HCT116 (cell line): ENCODE data around the gene TCEANC. TPM values are rescaled to one million over a fixed set of nuclear protein-coding genes. Genes with fewer than 3 reads are reported as not detected.

Experiments
- ATAC-seq: fragments of 200-7000 bp; cut with Tn5 transposase; 2 replicates; pipeline ENCODE4 v1.9.1; 2020; ENCODE audit warnings: mild to moderate bottlenecking, moderate library complexity
- BruUV-seq: library from RNA; stranded (reverse); fragments of 400-500 nt; replicated peaks from 2 replicates; lab custom pipeline; 2021; lab: Mats Ljungman, UMichigan
- CTCF ChIA-PET: fragments of 300-600 bp; sonication (Branson Sonifier 250); formaldehyde crosslinking; loops from one replicate; lab custom pipeline; 2021; ENCODE audit warnings: antibody characterized with exemption; lab: Charles Lee
- POLR2A ChIA-PET: fragments of 300-600, 350-600 bp; sonication (Branson Sonifier 250); formaldehyde crosslinking; loops from one replicate; lab custom pipeline; 2021; ENCODE audit warnings: antibody characterized with exemption; lab: Charles Lee
- RAD21 ChIA-PET, 2 experiments: fragments of 300-600 bp; sonication (Branson Sonifier 250); formaldehyde crosslinking; loops; one replicate each; lab custom pipeline; 2023; ENCODE audit warnings: low total read pairs in 2 of 2; ENCODE audit not compliant: uncharacterized antibody in 2 of 2, unreplicated experiment in 2 of 2, low non-redundant PET in 1 of 2; lab: Charles Lee
- DNase-seq: peaks from one replicate; pipeline ENCODE4 v3.0.0-alpha.2; 2010; ENCODE audit warnings: low read depth, low spot score
- H2AFZ ChIP-seq: fragments of 200-600 bp; shearing (Covaris generic), sonication (generic); 2 replicates; pipeline ENCODE4 v1.6.1; 2017; ENCODE audit warnings: low read depth, mixed run types, mixed read lengths, antibody characterized with exemption, low read length; ENCODE audit not compliant: poor library complexity, severe bottlenecking
- H3K27ac ChIP-seq: 2 replicates; pipeline ENCODE4 v1.5.1; 2012; ENCODE audit warnings: low read depth, low read length
- H3K27me3 ChIP-seq: fragments of 200-600 bp; sonication (generic); 2 replicates; pipeline ENCODE4 v1.6.1; 2016; ENCODE audit warnings: mixed run types, low read length, mixed read lengths; ENCODE audit not compliant: insufficient read depth
- H3K36me3 ChIP-seq, 2 experiments: fragments of 200-500 bp in 1 of 2; fragments of 200-600 bp in 1 of 2; sonication (Bioruptor generic) in 1 of 2; sonication (generic) in 1 of 2; 2 replicates each; pipeline versions ENCODE4 v1.5.1 to v1.6.1; 2014 to 2016; ENCODE audit warnings: low read length in 2 of 2, inconsistent platforms in 1 of 2, mixed read lengths in 1 of 2, mixed run types in 1 of 2; ENCODE audit not compliant: insufficient read depth in 2 of 2, control insufficient read depth in 1 of 2
- H3K4me1 ChIP-seq, 2 experiments: fragments of 200-600 bp in 1 of 2; sonication (generic) in 1 of 2; 2 replicates each; pipeline versions ENCODE4 v1.5.1 to v1.6.1; 2012 to 2017; ENCODE audit warnings: low read length in 2 of 2, inconsistent platforms in 1 of 2, mild to moderate bottlenecking in 1 of 2, mixed read lengths in 1 of 2, mixed run types in 1 of 2, moderate library complexity in 1 of 2; ENCODE audit not compliant: insufficient read depth in 2 of 2, control insufficient read depth in 1 of 2
- H3K4me2 ChIP-seq: fragments of 200-600 bp; sonication (generic); 2 replicates; pipeline ENCODE4 v1.6.1; 2017; ENCODE audit warnings: mixed run types, low read length, mixed read lengths
- H3K4me3 ChIP-seq, 2 experiments: fragments of 200-600 bp in 1 of 2; sonication (generic) in 1 of 2; replicated peaks in 1 of 2; 2 replicates each; pipeline ENCODE4 v1.5.1; 2011 to 2016; ENCODE audit warnings: low read length in 2 of 2, control low read depth in 1 of 2, low read depth in 1 of 2, mild to moderate bottlenecking in 1 of 2, mixed read lengths in 1 of 2, mixed run types in 1 of 2
- H3K79me2 ChIP-seq: fragments of 200-600 bp; sonication (generic); 2 replicates; pipeline ENCODE4 v1.6.1; 2017; ENCODE audit warnings: mild to moderate bottlenecking, mixed run types, low read length, moderate library complexity, mixed read lengths; ENCODE audit not compliant: insufficient read depth
- H3K9ac ChIP-seq: fragments of 200-600 bp; sonication (generic); 2 replicates; pipeline ENCODE4 v1.6.1; 2016; ENCODE audit warnings: low read length, mixed read lengths
- H3K9me2 ChIP-seq: fragments of 200-600 bp; sonication (generic), shearing (Covaris generic); 2 replicates; pipeline ENCODE4 v1.6.1; 2017; ENCODE audit warnings: mixed run types, mild to moderate bottlenecking, moderate library complexity; ENCODE audit not compliant: insufficient read depth
- H3K9me3 ChIP-seq, 2 experiments: fragments of 200-500 bp in 1 of 2; fragments of 200-600 bp in 1 of 2; sonication (Bioruptor generic) in 1 of 2; sonication (generic) in 1 of 2; 2 replicates each; pipeline ENCODE4 v1.6.1; 2014 to 2017; ENCODE audit warnings: low read length in 2 of 2, mixed read lengths in 2 of 2, inconsistent platforms in 1 of 2, low read depth in 1 of 2, mild to moderate bottlenecking in 1 of 2, mixed run types in 1 of 2, moderate library complexity in 1 of 2; ENCODE audit not compliant: control insufficient read depth in 1 of 2, insufficient read depth in 1 of 2
- H4K20me1 ChIP-seq: fragments of 200-600 bp; sonication (generic), shearing (Covaris generic); 2 replicates; pipeline ENCODE4 v1.6.1; 2017; ENCODE audit warnings: mixed run types, mild to moderate bottlenecking, moderate library complexity; ENCODE audit not compliant: insufficient read depth
- CBX3 ChIP-seq: IDR thresholded peaks from 2 replicates; pipeline ENCODE4 v1.6.1; 2012; ENCODE audit warnings: low read depth
- ELF1 ChIP-seq: IDR thresholded peaks from 2 replicates; pipeline ENCODE4 v1.6.1; 2012; ENCODE audit warnings: low read depth, borderline replicate concordance
- EZH2 ChIP-seq: fragments of 200-600 bp; sonication (generic); IDR thresholded peaks from 2 replicates; pipeline ENCODE4 v1.6.1; 2017; ENCODE audit warnings: antibody characterized with exemption, mixed run types
- EZH2phosphoT487 ChIP-seq: fragments of 200-600 bp; IDR thresholded peaks from 2 replicates; pipeline ENCODE4 v1.6.1; 2018; ENCODE audit warnings: antibody characterized with exemption, borderline replicate concordance
- JUND ChIP-seq: IDR thresholded peaks from 2 replicates; pipeline ENCODE4 v1.6.1; 2012
- POLR2A ChIP-seq: IDR thresholded peaks from 2 replicates; pipeline ENCODE4 v1.7.0; 2011; ENCODE audit warnings: borderline replicate concordance; ENCODE audit not compliant: insufficient read depth, insufficient read length; ENCODE audit errors: extremely low read depth
- POLR2AphosphoS5 ChIP-seq: IDR thresholded peaks from 2 replicates; pipeline ENCODE4 v1.6.1; 2011; ENCODE audit warnings: mild to moderate bottlenecking, low read depth, low read length, moderate library complexity
- RAD21 ChIP-seq: IDR thresholded peaks from 2 replicates; pipeline ENCODE4 v1.6.1; 2012; ENCODE audit warnings: low read depth, mild to moderate bottlenecking
- SIN3A ChIP-seq: IDR thresholded peaks from 2 replicates; pipeline ENCODE4 v1.6.1; 2012; ENCODE audit warnings: low read depth
- SRF ChIP-seq: IDR thresholded peaks from 2 replicates; pipeline ENCODE4 v1.6.1; 2012; ENCODE audit warnings: low read depth
- YY1 ChIP-seq: IDR thresholded peaks from 2 replicates; pipeline ENCODE4 v1.6.1; 2011; ENCODE audit warnings: low read length, low read depth, moderate library complexity, mild to moderate bottlenecking; ENCODE audit not compliant: insufficient replicate concordance; ENCODE audit errors: extremely low read depth
- ZFX ChIP-seq: fragments of 450-650 bp; IDR thresholded peaks from 2 replicates; pipeline ENCODE4 v1.6.1; 2017
- ZNF274 ChIP-seq: fragments of 200-500 bp; sonication (Bioruptor generic); IDR thresholded peaks from 2 replicates; pipeline ENCODE4 v1.6.1; 2014; ENCODE audit warnings: mild to moderate bottlenecking, low read depth, low read length, inconsistent platforms
- intact Hi-C: fragments of 100-400 bp; cut with micrococcal nuclease; formaldehyde crosslinking; loops from 2 replicates; pipeline ENCODE4 v1.10.0; 2022
- total RNA-seq: library from RNA; stranded (reverse); gene quantifications from one replicate; pipeline ENCODE4 v1.2.1, GENCODE V29; 2021; ENCODE audit not compliant: unreplicated experiment
- TF ChIP-seq, protein P1 (sequence below), 3 experiments: fragments of 200-600 bp in 1 of 3; sonication (generic) in 1 of 3; IDR thresholded peaks in 2 of 3; conservative IDR thresholded peaks in 1 of 3; 2 replicates each; pipeline ENCODE4 v1.5.1; 2012 to 2017; ENCODE audit warnings: low read depth in 2 of 3, low read length in 2 of 3, antibody characterized with exemption in 1 of 3, borderline replicate concordance in 1 of 3, control low read depth in 1 of 3, mild to moderate bottlenecking in 1 of 3, mixed read lengths in 1 of 3, mixed run types in 1 of 3, moderate library complexity in 1 of 3; ENCODE audit not compliant: insufficient read depth in 1 of 3
- TF ChIP-seq, protein P2 (sequence below): IDR thresholded peaks from 2 replicates; pipeline ENCODE4 v1.6.1; 2011; ENCODE audit warnings: mild to moderate bottlenecking, low read length, moderate library complexity; ENCODE audit not compliant: insufficient replicate concordance; ENCODE audit errors: extremely low read depth
- TF ChIP-seq, protein P3 (sequence below): IDR thresholded peaks from 2 replicates; pipeline ENCODE4 v1.6.1; 2012
- TF ChIP-seq, protein P4 (sequence below): IDR thresholded peaks from 2 replicates; pipeline ENCODE4 v1.6.1; 2012
- TF ChIP-seq, protein P5 (sequence below): IDR thresholded peaks from 2 replicates; pipeline ENCODE4 v1.6.1; 2012; ENCODE audit warnings: low read depth

The TCEANC gene
- total RNA-seq, 1 experiment from 2014 or later: 1.2 TPM

DNA sequence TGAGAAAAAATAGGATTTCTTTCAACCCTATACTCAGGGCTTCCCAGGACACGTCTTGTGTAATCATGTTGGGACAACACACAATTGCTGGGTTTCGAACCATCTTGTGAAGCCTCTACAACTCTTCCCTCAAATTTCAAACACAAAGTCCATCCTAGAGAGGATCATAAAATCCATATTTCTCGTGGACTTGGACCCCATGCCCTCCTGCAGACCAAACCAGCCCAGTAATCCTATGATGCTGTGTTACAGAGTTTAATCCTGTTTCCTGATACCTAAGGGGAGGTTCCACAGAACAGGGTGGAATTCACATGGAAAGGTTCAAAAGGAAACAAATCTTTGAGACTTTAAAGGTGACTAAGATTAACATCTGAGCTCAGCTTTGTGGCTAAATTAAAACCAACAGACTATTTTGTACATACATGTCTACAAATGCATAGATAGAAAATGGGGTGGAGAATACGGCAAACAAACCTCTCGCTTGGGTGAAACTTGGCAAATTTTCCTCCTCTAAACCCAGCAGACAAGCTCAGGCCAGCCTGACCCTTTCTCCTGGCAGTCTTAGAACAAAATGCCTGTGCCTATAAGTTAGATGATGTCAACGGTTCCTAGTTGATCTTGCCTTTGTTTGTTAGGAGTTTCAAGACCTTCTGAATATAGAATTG, 45.5 kb upstream of the TCEANC start:
- no peaks in the 10 kb centered on the region for H3K79me2 ChIP-seq
- intact Hi-C loops: no loop called here
- no peak overlapping the region for H3K4me3 ChIP-seq
- BruUV-seq: no TSS peak
- DNase-seq (no peak), ATAC-seq (no peak)
- H3K27me3 ChIP-seq: no peaks in the 10 kb centered on the region
- no peak overlapping the region for H3K27ac ChIP-seq
- RAD21 ChIA-PET: no interaction called here
- H3K9me3 ChIP-seq: no peaks in the 10 kb centered on the region
- no peak overlapping the region for H3K4me2 ChIP-seq
- POLR2A ChIA-PET: no interaction called here
- H4K20me1 ChIP-seq: no peaks in the 10 kb centered on the region
- no peak overlapping the region for H2AFZ ChIP-seq
- no peaks in the 10 kb centered on the region for H3K9me2 ChIP-seq
- CTCF ChIA-PET: no interaction called here
- H3K9ac ChIP-seq: no peak overlapping the region
- H3K4me1 ChIP-seq: no peaks in the 10 kb centered on the region
- no peaks in the 10 kb centered on the region for H3K36me3 ChIP-seq
- TF ChIP-seq, protein P1, sequence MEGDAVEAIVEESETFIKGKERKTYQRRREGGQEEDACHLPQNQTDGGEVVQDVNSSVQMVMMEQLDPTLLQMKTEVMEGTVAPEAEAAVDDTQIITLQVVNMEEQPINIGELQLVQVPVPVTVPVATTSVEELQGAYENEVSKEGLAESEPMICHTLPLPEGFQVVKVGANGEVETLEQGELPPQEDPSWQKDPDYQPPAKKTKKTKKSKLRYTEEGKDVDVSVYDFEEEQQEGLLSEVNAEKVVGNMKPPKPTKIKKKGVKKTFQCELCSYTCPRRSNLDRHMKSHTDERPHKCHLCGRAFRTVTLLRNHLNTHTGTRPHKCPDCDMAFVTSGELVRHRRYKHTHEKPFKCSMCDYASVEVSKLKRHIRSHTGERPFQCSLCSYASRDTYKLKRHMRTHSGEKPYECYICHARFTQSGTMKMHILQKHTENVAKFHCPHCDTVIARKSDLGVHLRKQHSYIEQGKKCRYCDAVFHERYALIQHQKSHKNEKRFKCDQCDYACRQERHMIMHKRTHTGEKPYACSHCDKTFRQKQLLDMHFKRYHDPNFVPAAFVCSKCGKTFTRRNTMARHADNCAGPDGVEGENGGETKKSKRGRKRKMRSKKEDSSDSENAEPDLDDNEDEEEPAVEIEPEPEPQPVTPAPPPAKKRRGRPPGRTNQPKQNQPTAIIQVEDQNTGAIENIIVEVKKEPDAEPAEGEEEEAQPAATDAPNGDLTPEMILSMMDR (IDR thresholded peaks at IDR 0.05 in 2 of 3, conservative IDR thresholded peaks at IDR 0.05 in 1 of 3; ENCODE audit: borderline replicate concordance in 1 of 3, insufficient read depth in 1 of 3, low read depth in 2 of 3, low read length in 2 of 3): no peak
- no peak for TF ChIP-seq EZH2phosphoT487
- no peak for TF ChIP-seq POLR2AphosphoS5
- no peak for TF ChIP-seq YY1
- no peak for TF ChIP-seq POLR2A
- no peak for TF ChIP-seq SIN3A
- no peak for TF ChIP-seq ZNF274
- TF ChIP-seq, protein P2, sequence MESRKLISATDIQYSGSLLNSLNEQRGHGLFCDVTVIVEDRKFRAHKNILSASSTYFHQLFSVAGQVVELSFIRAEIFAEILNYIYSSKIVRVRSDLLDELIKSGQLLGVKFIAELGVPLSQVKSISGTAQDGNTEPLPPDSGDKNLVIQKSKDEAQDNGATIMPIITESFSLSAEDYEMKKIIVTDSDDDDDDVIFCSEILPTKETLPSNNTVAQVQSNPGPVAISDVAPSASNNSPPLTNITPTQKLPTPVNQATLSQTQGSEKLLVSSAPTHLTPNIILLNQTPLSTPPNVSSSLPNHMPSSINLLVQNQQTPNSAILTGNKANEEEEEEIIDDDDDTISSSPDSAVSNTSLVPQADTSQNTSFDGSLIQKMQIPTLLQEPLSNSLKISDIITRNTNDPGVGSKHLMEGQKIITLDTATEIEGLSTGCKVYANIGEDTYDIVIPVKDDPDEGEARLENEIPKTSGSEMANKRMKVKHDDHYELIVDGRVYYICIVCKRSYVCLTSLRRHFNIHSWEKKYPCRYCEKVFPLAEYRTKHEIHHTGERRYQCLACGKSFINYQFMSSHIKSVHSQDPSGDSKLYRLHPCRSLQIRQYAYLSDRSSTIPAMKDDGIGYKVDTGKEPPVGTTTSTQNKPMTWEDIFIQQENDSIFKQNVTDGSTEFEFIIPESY: no peak
- TF ChIP-seq SRF: no peak
- no peak for TF ChIP-seq RAD21
- no peak for TF ChIP-seq JUND
- no peak for TF ChIP-seq ELF1
- TF ChIP-seq, protein P3, sequence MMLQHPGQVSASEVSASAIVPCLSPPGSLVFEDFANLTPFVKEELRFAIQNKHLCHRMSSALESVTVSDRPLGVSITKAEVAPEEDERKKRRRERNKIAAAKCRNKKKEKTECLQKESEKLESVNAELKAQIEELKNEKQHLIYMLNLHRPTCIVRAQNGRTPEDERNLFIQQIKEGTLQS: no peak
- TF ChIP-seq CBX3: no peak
- TF ChIP-seq EZH2: no peak
- TF ChIP-seq ZFX: no peak
- TF ChIP-seq, protein P4, sequence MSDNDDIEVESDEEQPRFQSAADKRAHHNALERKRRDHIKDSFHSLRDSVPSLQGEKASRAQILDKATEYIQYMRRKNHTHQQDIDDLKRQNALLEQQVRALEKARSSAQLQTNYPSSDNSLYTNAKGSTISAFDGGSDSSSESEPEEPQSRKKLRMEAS: no peak
- TF ChIP-seq, protein P5, sequence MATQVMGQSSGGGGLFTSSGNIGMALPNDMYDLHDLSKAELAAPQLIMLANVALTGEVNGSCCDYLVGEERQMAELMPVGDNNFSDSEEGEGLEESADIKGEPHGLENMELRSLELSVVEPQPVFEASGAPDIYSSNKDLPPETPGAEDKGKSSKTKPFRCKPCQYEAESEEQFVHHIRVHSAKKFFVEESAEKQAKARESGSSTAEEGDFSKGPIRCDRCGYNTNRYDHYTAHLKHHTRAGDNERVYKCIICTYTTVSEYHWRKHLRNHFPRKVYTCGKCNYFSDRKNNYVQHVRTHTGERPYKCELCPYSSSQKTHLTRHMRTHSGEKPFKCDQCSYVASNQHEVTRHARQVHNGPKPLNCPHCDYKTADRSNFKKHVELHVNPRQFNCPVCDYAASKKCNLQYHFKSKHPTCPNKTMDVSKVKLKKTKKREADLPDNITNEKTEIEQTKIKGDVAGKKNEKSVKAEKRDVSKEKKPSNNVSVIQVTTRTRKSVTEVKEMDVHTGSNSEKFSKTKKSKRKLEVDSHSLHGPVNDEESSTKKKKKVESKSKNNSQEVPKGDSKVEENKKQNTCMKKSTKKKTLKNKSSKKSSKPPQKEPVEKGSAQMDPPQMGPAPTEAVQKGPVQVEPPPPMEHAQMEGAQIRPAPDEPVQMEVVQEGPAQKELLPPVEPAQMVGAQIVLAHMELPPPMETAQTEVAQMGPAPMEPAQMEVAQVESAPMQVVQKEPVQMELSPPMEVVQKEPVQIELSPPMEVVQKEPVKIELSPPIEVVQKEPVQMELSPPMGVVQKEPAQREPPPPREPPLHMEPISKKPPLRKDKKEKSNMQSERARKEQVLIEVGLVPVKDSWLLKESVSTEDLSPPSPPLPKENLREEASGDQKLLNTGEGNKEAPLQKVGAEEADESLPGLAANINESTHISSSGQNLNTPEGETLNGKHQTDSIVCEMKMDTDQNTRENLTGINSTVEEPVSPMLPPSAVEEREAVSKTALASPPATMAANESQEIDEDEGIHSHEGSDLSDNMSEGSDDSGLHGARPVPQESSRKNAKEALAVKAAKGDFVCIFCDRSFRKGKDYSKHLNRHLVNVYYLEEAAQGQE: no peak
